Astrocyte of the hippocampus (primary cell): ENCODE results near the gene STXBP6.
A peak's percentile ranks its signal among the peaks of the same experiment; 100 is the strongest.
"Not testable (repeated sequence)": the region's sequence is repeated elsewhere in the genome, so short reads cannot be mapped to it uniquely, and the experiment has no call there.

ENCODE experiments used
- DNase-seq: peaks from one replicate; pipeline ENCODE4 v3.0.0; 2011; ENCODE audit warnings: low read depth, low spot score

Gene STXBP6

DNA sequence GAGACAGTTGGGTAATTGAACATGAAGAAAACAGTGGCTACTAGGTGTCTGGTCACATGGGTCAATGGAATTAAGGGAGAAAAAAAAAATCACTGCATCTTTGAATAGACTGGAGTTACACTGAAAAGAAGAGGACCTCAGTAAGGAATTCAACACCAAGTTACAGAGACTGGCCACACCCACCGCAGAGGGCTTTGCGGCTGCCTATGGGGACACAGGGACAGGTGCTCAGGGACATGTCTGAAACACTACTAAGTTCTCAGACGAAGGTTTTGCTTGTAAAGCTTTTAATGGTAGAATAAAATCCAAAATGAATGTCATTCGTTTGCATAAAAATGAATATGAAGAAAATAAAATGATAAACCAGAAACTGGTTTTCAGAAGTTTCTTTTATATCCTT lies 93.8 kb downstream of the STXBP6 start:
- DNase-seq, result no peak

DNA sequence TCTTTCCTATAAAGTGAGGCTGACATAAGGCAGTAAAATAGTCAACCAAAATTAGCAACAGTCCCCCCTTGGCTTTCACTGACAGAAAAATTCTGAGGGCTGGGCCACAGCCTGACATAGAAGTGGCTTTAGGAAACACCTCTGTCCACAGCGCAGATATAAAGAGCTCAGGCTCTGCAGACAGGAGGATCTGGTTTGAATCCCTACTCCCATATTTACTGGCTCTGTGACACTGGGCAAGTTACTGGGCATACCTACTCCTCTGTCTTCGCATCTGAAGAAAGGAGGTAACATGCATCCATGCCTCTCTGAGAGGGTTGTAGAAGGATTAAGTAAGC lies 95.3 kb downstream of the STXBP6 start:
- DNase-seq, result no peak

- DNase-seq, result no peak
Measured at GRCh38 chr14:24954037-24954699, 95.8 kb downstream of the STXBP6 start.

- DNase-seq, result no peak
Measured at GRCh38 chr14:24952851-24953666, 96.9 kb downstream of the STXBP6 start.

DNA sequence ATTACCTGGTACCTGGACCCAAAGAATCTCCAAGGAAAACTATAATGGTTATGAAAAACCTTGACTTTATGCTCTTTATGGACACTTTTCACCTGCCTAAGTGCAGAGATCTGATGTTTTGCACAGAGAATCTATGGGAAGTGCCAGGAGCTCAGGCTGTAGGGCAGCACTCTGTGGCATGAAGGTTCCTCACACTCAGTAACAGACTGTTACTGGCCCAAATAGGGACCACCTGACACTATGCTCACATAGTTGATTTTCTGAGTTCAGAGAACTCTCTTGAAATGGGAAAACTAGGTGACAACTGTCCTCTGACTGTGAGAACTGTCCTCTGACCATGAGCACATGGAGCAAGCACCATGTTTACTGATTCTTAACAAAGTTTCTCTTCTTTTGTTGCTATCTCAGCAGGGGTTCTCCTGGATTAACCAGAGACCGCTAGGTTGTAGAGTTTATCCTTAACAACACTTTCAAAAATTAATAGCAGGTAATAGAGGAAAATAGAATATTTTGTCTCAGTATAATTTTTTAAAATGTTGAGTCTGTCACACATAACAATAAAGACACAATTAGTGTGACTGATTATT lies 101.6 kb downstream of the STXBP6 start:
- DNase-seq, result no peak

GRCh38 chr14:24947131-24947530 lies 102.8 kb downstream of the STXBP6 start:
- DNase-seq, result no peak

DNA sequence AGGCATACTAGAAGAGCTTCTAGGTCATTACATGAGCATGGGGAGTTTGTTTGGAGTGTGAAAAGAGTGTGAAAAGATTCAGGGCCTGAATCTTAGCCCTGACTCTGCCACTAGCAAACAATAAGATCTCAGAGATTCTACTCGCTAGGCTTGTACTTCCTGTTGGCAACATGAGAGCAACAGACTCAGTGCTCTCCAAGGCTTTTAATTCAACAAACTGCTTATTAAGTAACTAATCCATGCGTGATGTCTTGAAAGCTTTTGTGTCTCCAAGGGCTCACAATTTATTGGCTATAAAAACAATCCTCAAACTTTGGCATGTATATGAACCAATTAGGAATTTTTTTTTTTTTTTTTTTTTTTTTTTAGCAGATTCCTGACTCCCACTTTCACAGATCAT lies 105.1 kb downstream of the STXBP6 start:
- no peak for DNase-seq

DNA sequence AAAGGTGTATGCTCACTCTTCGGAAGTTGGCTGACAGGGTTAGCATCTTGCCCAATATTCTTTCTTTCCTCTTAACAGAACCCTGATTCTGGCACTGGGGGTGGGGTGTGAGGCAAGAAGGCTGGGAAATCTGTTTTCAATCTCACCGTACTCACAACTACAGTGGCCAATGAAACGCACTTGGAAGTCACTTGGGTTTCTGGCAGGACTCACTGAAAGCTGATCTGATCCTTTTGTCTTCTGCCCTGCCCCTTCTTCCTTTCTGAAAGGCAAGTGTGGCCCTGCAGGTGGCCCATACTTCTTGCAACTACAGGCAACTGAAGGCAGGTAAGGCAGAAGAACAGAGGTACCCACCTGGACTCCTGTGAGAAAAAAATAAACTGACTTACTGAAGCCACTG lies 106.9 kb downstream of the STXBP6 start:
- DNase-seq, result no peak

- DNase-seq, result peak; percentile 17
Measured at GRCh38 chr14:24941719-24942118, 108.2 kb downstream of the STXBP6 start.

- DNase-seq, result no peak
Measured at GRCh38 chr14:24940213-24940783, 109.6 kb downstream of the STXBP6 start.

DNA sequence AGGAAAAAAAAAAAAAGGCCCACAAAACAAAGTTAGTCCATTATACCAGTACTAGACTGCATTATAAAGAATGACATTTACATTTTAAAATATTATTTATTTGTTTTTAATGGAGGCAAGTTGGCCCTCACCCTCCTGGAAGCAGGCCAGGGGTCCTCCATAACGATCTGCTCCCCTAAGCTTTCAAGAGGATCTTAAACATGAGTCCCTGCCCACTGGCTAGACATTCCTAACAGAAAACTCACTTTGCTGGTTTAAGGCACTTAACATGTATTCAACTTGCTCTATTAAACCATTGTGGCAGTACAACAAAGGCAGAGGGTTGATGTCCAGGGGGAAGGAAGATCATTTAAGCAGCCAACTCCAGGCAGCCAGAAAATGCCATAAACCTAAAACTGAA lies 111.4 kb downstream of the STXBP6 start:
- DNase-seq, result peak; percentile 46

DNA sequence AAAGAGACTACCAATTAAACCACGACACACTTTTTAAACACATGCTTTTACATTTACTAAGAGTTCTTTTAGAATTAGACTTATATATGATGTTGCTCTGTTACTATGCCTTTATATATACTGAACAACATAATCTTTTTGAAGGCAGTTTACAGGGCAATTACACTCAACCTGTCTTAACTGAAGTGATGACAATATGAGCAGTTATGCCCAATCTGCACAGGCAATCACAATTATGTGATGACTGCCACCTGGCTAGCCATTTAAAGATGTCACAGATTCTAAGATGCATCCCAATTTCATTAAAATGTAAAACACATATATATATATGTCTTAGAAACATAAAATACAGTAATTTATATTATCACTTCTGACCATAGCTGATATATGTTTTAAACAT lies 112.6 kb downstream of the STXBP6 start:
- no peak for DNase-seq

DNA sequence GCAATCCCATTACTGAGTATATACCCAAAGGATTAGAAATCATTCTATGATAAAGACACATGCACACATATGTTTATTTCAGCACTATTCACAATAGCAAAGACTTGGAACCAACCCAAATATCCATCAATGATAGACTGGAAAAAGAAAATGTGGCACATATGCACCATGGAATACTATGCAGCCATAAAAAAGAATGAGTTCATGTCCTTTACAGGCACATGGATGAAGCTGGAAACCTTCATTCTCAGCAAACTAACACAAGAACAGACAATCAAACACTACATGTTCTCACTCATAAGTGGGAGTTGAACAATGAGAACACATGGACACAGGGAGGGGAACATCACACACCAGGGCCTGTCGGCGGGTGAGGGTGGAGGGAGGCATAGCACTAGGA lies 113.2 kb downstream of the STXBP6 start:
- DNase-seq, result not testable (repeated sequence)

GRCh38 chr14:24935796-24936195 lies 114.2 kb downstream of the STXBP6 start:
- DNase-seq, result no peak

- no peak for DNase-seq
Measured at GRCh38 chr14:24928386-24928900, 121.5 kb downstream of the STXBP6 start.

DNA sequence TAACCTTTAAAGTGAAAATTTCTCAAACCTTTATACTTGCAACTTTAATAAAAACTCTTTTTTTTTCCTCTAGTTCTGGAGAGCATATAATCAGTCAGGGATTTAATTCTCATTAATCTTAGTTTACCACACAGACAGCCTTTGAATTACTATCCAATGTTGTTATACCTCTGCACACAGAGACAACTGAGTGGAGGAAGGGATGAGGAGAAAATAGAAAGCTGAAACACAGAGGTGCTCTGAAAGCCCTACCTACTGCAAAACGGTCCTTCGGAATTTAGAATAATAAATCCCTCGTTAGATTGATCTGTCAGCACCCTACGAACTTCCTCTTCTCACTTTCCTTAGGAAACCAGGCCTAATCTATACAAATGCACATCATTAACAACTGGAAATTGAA lies 122.1 kb downstream of the STXBP6 start:
- DNase-seq, result no peak

- DNase-seq, result peak; percentile 11
Measured at GRCh38 chr14:24925771-24926374, 124.1 kb downstream of the STXBP6 start.

DNA sequence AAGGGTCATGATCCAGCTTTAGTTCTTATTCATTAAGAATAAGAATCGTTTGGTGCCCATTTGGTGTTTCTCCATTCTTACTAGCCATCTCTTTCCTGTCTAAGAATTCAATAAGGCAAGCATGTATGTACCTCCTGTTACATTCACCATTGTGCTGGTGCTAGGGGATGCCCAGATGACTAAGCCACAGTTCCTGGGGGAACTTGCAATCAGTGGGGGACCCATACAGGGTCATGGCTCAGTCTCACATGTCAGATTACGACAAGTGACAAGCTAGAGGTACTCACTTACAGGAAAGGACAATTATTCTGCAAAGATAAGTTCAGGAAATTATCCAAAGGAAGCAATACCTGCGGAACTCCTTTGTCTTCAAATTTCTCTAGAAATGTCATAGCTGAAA lies 125.4 kb downstream of the STXBP6 start:
- no peak for DNase-seq

DNA sequence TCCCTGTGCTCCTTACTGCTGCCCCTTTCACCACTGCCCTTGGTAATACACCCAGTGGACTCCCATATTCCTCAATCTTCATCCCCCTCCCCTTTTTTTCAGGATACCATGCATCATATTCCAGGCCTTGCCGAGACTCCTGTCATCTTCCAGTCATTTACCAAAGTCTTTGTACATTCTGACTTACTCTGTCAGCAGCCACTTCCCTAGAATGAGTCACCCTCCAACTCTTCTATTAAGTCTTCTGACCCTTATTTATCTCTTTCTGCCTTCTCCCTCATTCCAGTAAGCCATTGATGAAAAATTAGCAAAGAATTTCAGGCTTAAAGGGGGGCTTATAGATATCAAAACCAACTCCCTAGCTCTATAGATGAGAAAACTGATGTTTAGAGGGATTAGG lies 128.0 kb downstream of the STXBP6 start:
- DNase-seq, result peak; percentile 36

- DNase-seq, result no peak
Measured at GRCh38 chr14:24920265-24921075, 129.5 kb downstream of the STXBP6 start.

- DNase-seq, result no peak
Measured at GRCh38 chr14:24918822-24919221, 131.1 kb downstream of the STXBP6 start.
